ENCODE measurements around the gene NGEF.

The NGEF gene

GRCh38 chr2:232925153-232925820 lies 87.8 kb downstream of the NGEF start:
- TF ChIP-seq RAD21 (IDR thresholded peaks at IDR 0.05; ENCODE audit: low read depth): no peak
- TF ChIP-seq MAX (IDR thresholded peaks at IDR 0.05): no peak

- TF ChIP-seq ZBTB7A (IDR thresholded peaks at IDR 0.05; ENCODE audit: low read depth): no peak
- TF ChIP-seq EP300 (IDR thresholded peaks at IDR 0.05; ENCODE audit: borderline replicate concordance): no peak
- no peak for TF ChIP-seq USF1 (IDR thresholded peaks at IDR 0.05)
- no peak for TF ChIP-seq EGR1 (IDR thresholded peaks at IDR 0.05)
- no peak for TF ChIP-seq CEBPB (IDR thresholded peaks at IDR 0.05)
- TF ChIP-seq CREB1 (IDR thresholded peaks at IDR 0.05; ENCODE audit: low read depth): no peak
- no peak for TF ChIP-seq TAF1 (IDR thresholded peaks at IDR 0.05; ENCODE audit: low read depth)
- TF ChIP-seq MAX (IDR thresholded peaks at IDR 0.05): no peak
- no peak for TF ChIP-seq NFIC (IDR thresholded peaks at IDR 0.05)
- no peak for TF ChIP-seq FOXM1 (IDR thresholded peaks at IDR 0.05; ENCODE audit: borderline replicate concordance, low read depth)
- TF ChIP-seq YY1 (IDR thresholded peaks at IDR 0.05; ENCODE audit: low read depth): no peak
- no peak for TF ChIP-seq RAD21 (IDR thresholded peaks at IDR 0.05; ENCODE audit: low read depth)
- TF ChIP-seq TEAD4 (IDR thresholded peaks at IDR 0.05): no peak
- no peak for TF ChIP-seq TCF12 (IDR thresholded peaks at IDR 0.05; ENCODE audit: low read depth)
- no peak for TF ChIP-seq REST (IDR thresholded peaks at IDR 0.05; ENCODE audit: low read depth)
Measured at GRCh38 chr2:232924433-232924832, 88.6 kb downstream of the NGEF start.

- TF ChIP-seq REST (IDR thresholded peaks at IDR 0.05; ENCODE audit: low read depth) (no peak), CEBPB (IDR thresholded peaks at IDR 0.05) (no peak), MAX (IDR thresholded peaks at IDR 0.05) (no peak), CREB1 (IDR thresholded peaks at IDR 0.05; ENCODE audit: low read depth) (no peak), USF1 (IDR thresholded peaks at IDR 0.05) (no peak), NFIC (IDR thresholded peaks at IDR 0.05) (no peak)
Measured at GRCh38 chr2:232920760-232921159, 92.3 kb downstream of the NGEF start.

- TF ChIP-seq CEBPB (IDR thresholded peaks at IDR 0.05) (no peak), USF1 (IDR thresholded peaks at IDR 0.05) (no peak), FOXM1 (IDR thresholded peaks at IDR 0.05; ENCODE audit: borderline replicate concordance, low read depth) (no peak), TEAD4 (IDR thresholded peaks at IDR 0.05) (no peak)
Measured at GRCh38 chr2:232920055-232920454, 93.0 kb downstream of the NGEF start.

- TF ChIP-seq ZBTB7A (IDR thresholded peaks at IDR 0.05; ENCODE audit: low read depth) (no peak), TEAD4 (IDR thresholded peaks at IDR 0.05) (peak; percentile 57)
Measured at GRCh38 chr2:232919141-232919540, 93.9 kb downstream of the NGEF start.

GRCh38 chr2:232913903-232914302 lies 99.2 kb downstream of the NGEF start:
- TF ChIP-seq EP300 (IDR thresholded peaks at IDR 0.05; ENCODE audit: borderline replicate concordance): no peak
- no peak for TF ChIP-seq CREB1 (IDR thresholded peaks at IDR 0.05; ENCODE audit: low read depth)
- TF ChIP-seq TAF1 (IDR thresholded peaks at IDR 0.05; ENCODE audit: low read depth): no peak
- no peak for TF ChIP-seq YY1 (IDR thresholded peaks at IDR 0.05; ENCODE audit: low read depth)
- TF ChIP-seq TEAD4 (IDR thresholded peaks at IDR 0.05): no peak
- no peak for TF ChIP-seq USF1 (IDR thresholded peaks at IDR 0.05)
- no peak for TF ChIP-seq TCF12 (IDR thresholded peaks at IDR 0.05; ENCODE audit: low read depth)
- TF ChIP-seq NFIC (IDR thresholded peaks at IDR 0.05): no peak
- TF ChIP-seq MAX (IDR thresholded peaks at IDR 0.05): no peak
- TF ChIP-seq ZBTB7A (IDR thresholded peaks at IDR 0.05; ENCODE audit: low read depth): no peak
- no peak for TF ChIP-seq RAD21 (IDR thresholded peaks at IDR 0.05; ENCODE audit: low read depth)
- TF ChIP-seq REST (IDR thresholded peaks at IDR 0.05; ENCODE audit: low read depth): no peak
- TF ChIP-seq FOXM1 (IDR thresholded peaks at IDR 0.05; ENCODE audit: borderline replicate concordance, low read depth): no peak
